Measurements from ENCODE around the gene FCHSD2.

The FCHSD2 gene

GRCh38 chr11:73114835-73115220 lies 27.3 kb downstream of the FCHSD2 start:
- no peak for TF ChIP-seq CTCF (IDR thresholded peaks at IDR 0.05; ENCODE audit: extremely low read depth, missing control alignments)
- DNase-seq (ENCODE audit: low spot score), result no peak

- TF ChIP-seq CTCF (IDR thresholded peaks at IDR 0.05; ENCODE audit: extremely low read depth, missing control alignments), result no peak
- no peak for DNase-seq (ENCODE audit: low spot score)
Observed at GRCh38 chr11:73114110-73114834, 27.8 kb downstream of the FCHSD2 start.

GRCh38 chr11:73113426-73113825 lies 28.7 kb downstream of the FCHSD2 start:
- DNase-seq (ENCODE audit: low spot score), result no peak
- TF ChIP-seq CTCF (IDR thresholded peaks at IDR 0.05; ENCODE audit: extremely low read depth, missing control alignments), result no peak

- no peak for TF ChIP-seq CTCF (IDR thresholded peaks at IDR 0.05; ENCODE audit: extremely low read depth, missing control alignments)
- no peak for DNase-seq (ENCODE audit: low spot score)
Observed at GRCh38 chr11:73107597-73107996, 34.5 kb downstream of the FCHSD2 start.

GRCh38 chr11:73106347-73106746 lies 35.8 kb downstream of the FCHSD2 start:
- TF ChIP-seq CTCF (IDR thresholded peaks at IDR 0.05; ENCODE audit: extremely low read depth, missing control alignments), result no peak
- no peak for DNase-seq (ENCODE audit: low spot score)

GRCh38 chr11:73100578-73100977 lies 41.5 kb downstream of the FCHSD2 start:
- no peak for DNase-seq (ENCODE audit: low spot score)

More at GRCh38 chr11:73100578-73100977, 41.5 kb downstream of the FCHSD2 start:
- TF ChIP-seq CTCF (IDR thresholded peaks at IDR 0.05; ENCODE audit: extremely low read depth, missing control alignments), result no peak

Data from GM20000 (cell line).